HG03442 (cell line): ENCODE measurements around the gene CEP350.
"Not testable (repeated sequence)": the region's sequence is repeated elsewhere in the genome, so short reads cannot be mapped to it uniquely, and the experiment has no call there.

ENCODE experiments used
- ATAC-seq: cut with Tn5 transposase; IDR thresholded peaks from one replicate; pipeline ENCODE4 v1.9.1; 2021; ENCODE audit warnings: mild to moderate bottlenecking, moderate library complexity; ENCODE audit not compliant: unreplicated experiment

CEP350 gene

DNA sequence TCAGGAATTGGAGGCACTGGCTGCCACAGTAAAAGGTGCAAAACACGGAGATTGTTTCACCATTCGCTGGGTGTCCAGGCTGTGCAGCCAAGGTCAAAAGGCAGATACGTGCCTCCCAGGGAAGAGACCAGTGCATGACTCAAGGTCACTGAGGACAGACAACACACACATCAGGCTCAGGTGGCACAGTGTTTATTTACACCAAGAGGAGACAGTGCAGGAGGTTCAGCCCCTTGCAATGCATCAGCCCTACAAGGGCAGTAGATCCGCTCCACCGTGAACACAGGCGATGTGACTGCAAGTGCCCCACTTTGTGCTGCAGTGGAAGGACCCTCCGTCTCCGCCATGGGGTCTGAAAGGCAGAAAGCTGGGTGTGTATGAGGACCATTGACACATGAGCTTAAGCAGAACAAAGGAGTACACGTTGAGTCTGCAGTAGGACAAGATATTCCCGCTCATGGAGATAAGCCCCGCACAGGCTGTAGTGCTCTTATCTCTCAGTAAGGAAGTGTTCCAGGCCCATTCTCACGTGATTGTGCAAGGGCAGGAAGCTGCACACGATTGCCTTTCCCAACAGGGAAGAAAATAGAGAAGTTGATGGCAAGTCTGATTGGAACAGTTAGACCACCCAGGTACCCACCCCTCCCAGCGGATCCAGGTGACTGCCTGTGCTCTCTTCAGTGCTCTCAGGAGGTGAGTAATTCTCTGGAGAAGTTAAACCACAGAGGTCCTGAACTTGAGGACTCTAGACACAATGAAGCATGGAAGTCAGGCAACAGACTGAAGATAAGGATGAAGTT lies 162.6 kb downstream of the CEP350 start:
- ATAC-seq: no peak

DNA sequence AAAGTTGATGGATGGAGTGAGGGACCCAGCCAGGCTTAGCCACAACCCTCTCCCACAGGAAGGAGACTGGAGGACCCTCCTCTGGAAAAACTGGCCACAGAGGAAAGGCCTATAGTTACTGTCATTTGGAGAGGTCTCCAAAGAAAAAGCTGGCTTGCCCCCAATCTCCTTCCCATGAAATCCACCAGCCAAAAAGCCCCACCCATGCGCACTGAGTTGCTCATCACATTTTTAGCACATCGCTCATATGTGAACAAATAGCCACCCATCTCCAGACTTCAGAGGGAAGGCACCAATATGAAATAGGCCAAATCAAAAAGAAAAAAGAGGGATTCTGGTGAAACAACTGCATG lies 163.1 kb downstream of the CEP350 start:
- no peak for ATAC-seq

- ATAC-seq: no peak
Measured at GRCh38 chr1:180119837-180120236, 165.2 kb downstream of the CEP350 start.

DNA sequence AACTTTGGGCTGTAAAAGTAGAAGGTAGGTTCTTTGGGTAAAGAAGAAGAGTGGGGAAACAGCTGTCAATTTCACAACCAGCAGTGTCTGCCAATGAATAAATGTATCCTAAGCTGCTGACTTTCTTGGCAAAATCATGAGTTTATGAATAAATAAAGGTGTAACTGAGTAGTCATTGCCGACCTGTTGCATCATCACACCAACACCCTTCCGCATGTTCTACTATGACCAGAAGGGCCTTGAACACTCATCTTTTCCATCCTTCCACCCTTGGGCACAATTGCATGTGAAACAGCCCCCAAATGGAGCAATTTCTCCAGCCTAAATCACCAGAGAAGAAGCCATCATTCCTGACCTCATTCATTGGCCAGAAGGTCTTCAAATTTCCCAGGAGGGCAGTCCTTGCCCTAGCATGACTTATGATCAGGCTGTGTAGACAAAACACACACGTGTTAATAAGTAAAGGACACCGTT lies 168.9 kb downstream of the CEP350 start:
- ATAC-seq: no peak

- no peak for ATAC-seq
Measured at GRCh38 chr1:180130651-180131050, 176.0 kb downstream of the CEP350 start.

GRCh38 chr1:180131510-180131909 lies 176.9 kb downstream of the CEP350 start:
- no peak for ATAC-seq

- ATAC-seq: no peak
Measured at GRCh38 chr1:180133193-180133592, 178.6 kb downstream of the CEP350 start.

DNA sequence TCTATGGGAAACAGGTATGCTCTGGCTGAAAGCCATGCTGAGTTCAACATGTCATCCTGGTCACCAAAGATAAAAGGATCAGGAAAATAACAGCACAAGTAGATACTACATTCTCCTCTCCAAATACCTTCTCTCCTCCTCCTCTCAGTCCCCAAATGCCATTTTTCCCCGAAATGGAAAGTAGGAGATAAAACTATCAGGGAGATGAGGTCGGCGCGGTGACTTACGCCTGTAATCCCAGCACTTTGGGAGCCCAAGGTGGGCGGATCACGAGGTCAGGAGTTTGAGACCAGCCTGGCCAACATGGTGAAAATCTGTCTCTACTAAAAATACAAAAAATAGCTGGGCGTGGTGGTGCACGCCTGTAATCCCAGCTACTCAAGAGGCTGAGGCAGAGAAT lies 179.1 kb downstream of the CEP350 start:
- ATAC-seq: not testable (repeated sequence)

- ATAC-seq: no peak
Measured at GRCh38 chr1:180135535-180135934, 180.9 kb downstream of the CEP350 start.

DNA sequence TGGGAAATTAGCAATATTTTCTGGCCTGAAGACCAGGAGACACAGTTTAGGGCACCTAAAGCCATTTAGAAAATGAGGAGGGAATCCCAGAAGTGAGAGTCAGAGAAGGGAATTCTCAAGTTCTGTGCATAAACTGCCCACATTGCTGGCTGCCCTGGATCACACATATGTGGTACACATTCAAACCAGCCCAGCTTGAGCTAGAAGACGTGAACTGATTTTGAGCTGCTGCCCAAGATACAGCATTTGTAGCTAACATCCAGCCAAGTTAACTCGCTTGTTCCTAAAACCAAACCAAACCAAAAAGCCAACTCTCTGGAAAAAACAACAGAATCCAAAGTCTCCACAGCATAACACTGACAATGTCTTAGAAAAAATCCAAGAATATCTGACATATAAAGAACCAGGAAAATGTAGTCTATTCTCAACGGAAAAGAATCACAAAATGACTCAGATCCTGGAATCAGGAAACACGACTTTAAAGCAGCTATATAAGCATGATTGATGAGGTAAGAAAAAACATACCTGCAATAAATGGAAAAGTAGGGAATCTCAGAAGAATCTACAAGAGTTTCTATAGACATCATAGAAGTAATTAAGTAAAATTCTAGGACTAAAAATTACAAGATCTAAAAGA lies 181.8 kb downstream of the CEP350 start:
- ATAC-seq: no peak

DNA sequence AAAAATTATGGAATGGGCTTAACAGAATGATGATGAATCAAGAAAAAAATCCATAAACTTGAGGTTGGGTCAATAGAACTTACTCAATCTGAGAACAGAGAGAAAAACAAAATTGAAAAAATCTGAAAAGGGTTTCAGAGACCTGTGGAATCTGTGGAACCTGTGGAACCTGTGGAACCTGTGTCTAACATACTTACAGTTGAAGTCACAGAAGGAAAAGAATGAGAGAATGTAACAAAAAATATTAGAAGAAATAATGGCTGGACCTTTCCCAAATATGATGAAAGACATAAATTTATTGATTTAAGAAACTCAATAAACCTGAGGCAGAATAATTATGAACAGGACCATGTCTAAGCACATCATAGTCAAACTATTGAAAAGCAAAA lies 182.4 kb downstream of the CEP350 start:
- ATAC-seq: no peak

DNA sequence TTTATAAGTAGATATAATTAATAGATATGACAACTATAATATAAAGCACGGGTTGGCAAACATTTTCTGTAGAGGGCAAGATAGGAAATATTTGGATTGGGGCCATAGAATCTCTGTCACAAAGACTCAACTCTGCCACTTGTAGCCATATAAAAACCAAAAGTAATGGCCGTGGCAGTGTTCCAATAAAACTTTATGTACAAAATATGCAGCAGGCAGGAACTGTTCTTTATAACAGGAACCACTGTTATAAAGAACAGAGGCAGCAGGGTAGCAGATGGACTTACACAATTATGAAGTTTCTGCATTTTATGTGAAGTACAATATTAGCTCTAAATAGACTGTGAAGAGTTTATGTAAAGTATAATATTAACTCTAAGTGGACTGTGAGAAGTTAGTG lies 183.2 kb downstream of the CEP350 start:
- no peak for ATAC-seq

GRCh38 chr1:180141381-180141934 lies 186.8 kb downstream of the CEP350 start:
- no peak for ATAC-seq

- ATAC-seq: no peak
Measured at GRCh38 chr1:180143359-180143758, 188.7 kb downstream of the CEP350 start.

GRCh38 chr1:180144659-180145357 lies 190.2 kb downstream of the CEP350 start:
- ATAC-seq: no peak

- ATAC-seq: no peak
Measured at GRCh38 chr1:180145446-180145845, 190.8 kb downstream of the CEP350 start.

DNA sequence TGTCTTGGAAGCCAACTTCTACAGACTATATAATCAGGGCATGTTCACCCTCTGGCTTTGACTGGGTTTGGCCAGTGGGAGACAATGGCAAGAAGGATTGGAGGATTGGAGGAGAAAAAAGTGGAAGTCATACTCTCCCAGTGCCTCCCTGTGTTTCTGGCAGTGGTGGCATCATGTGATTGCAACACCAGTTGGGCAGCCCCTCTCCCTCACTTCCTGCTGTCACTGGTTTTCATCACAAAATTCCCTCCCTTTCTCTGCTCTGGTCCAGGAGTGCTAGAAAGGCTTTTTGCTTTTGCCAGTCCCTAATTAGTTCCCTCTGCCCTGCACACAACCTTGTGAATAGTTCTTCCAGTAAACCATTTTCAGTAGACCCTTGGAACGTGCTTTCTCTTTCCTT lies 196.4 kb downstream of the CEP350 start:
- ATAC-seq: no peak

GRCh38 chr1:180151508-180151907 lies 196.9 kb downstream of the CEP350 start:
- no peak for ATAC-seq

GRCh38 chr1:180152588-180152987 lies 198.0 kb downstream of the CEP350 start:
- ATAC-seq: no peak

- no peak for ATAC-seq
Measured at GRCh38 chr1:180153032-180153431, 198.4 kb downstream of the CEP350 start.

- no peak for ATAC-seq
Measured at GRCh38 chr1:180154003-180154324, 199.4 kb downstream of the CEP350 start.
